Body of pancreas (tissue), 4 donors: ENCODE results near the gene GNAO1.

Source experiments
- POLR2A ChIP-seq, 3 donors: fragments of 450-650 bp; IDR thresholded peaks; one replicate each; pipeline ENCODE4 v1.6.1; 2016; ENCODE audit warnings: antibody characterized with exemption in 3 of 3, mild to moderate bottlenecking in 2 of 3
- TF ChIP-seq, protein P1 (sequence below), 7 experiments: fragments of 450-650 bp in 4 of 7; fragments of 200-600 bp in 3 of 7; sonication (generic) in 3 of 7; IDR thresholded peaks; one replicate each; pipeline ENCODE4 v1.5.1; 2016 to 2019; ENCODE audit warnings: antibody characterized with exemption in 7 of 7

DNA sequence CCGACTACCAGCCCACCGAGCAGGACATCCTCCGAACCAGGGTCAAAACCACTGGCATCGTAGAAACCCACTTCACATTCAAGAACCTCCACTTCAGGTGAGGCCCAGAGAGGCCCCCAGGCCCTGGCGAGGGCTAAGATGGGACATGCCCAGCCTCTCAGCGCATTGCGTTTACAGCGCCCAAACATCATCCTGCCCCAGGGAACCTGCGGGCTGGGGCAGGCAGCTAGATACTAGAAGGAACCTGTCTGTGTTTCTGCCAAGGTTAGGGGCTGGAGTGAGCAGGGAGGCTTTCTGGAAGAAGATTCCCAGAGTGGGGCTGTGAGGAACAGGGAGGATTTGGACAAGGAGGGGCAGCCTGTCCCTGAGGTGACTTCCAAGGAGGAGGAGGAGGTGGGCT lies 143.5 kb downstream of the GNAO1 start:
- TF ChIP-seq, protein P1, sequence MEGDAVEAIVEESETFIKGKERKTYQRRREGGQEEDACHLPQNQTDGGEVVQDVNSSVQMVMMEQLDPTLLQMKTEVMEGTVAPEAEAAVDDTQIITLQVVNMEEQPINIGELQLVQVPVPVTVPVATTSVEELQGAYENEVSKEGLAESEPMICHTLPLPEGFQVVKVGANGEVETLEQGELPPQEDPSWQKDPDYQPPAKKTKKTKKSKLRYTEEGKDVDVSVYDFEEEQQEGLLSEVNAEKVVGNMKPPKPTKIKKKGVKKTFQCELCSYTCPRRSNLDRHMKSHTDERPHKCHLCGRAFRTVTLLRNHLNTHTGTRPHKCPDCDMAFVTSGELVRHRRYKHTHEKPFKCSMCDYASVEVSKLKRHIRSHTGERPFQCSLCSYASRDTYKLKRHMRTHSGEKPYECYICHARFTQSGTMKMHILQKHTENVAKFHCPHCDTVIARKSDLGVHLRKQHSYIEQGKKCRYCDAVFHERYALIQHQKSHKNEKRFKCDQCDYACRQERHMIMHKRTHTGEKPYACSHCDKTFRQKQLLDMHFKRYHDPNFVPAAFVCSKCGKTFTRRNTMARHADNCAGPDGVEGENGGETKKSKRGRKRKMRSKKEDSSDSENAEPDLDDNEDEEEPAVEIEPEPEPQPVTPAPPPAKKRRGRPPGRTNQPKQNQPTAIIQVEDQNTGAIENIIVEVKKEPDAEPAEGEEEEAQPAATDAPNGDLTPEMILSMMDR (IDR thresholded peaks at IDR 0.05) = no peak
- no peak for TF ChIP-seq POLR2A (IDR thresholded peaks at IDR 0.05)
